HG02840 (cell line): ENCODE data around the gene MED27.

Source experiments
- ATAC-seq: cut with Tn5 transposase; IDR thresholded peaks from one replicate; pipeline ENCODE4 v1.9.1; 2021; ENCODE audit warnings: mild to moderate bottlenecking, moderate library complexity, moderate number of reproducible peaks; ENCODE audit not compliant: unreplicated experiment, low FRiP score

Gene MED27

GRCh38 chr9:131826053-131826452, 253.6 kb downstream of the MED27 start:
- no peak for ATAC-seq

GRCh38 chr9:131824953-131825495, 254.6 kb downstream of the MED27 start:
- no peak for ATAC-seq

- ATAC-seq = no peak
Measured at GRCh38 chr9:131824155-131824594, 255.5 kb downstream of the MED27 start.

GRCh38 chr9:131823701-131824146, 255.9 kb downstream of the MED27 start:
- no peak for ATAC-seq

- no peak for ATAC-seq
Measured at GRCh38 chr9:131818089-131818488, 261.6 kb downstream of the MED27 start.

GRCh38 chr9:131817627-131818026, 262.0 kb downstream of the MED27 start:
- no peak for ATAC-seq

GRCh38 chr9:131817073-131817472, 262.6 kb downstream of the MED27 start:
- no peak for ATAC-seq

GRCh38 chr9:131815970-131816873, 263.4 kb downstream of the MED27 start:
- ATAC-seq = no peak

- ATAC-seq = no peak
Measured at GRCh38 chr9:131814707-131815106, 265.0 kb downstream of the MED27 start.

GRCh38 chr9:131813116-131813515, 266.6 kb downstream of the MED27 start:
- ATAC-seq = no peak

- no peak for ATAC-seq
Measured at GRCh38 chr9:131812116-131812790, 267.4 kb downstream of the MED27 start.

- ATAC-seq = no peak
Measured at GRCh38 chr9:131811405-131811804, 268.3 kb downstream of the MED27 start.

GRCh38 chr9:131810351-131811170, 269.1 kb downstream of the MED27 start:
- ATAC-seq = no peak
